ENCODE results near the gene C11orf86.

DNA sequence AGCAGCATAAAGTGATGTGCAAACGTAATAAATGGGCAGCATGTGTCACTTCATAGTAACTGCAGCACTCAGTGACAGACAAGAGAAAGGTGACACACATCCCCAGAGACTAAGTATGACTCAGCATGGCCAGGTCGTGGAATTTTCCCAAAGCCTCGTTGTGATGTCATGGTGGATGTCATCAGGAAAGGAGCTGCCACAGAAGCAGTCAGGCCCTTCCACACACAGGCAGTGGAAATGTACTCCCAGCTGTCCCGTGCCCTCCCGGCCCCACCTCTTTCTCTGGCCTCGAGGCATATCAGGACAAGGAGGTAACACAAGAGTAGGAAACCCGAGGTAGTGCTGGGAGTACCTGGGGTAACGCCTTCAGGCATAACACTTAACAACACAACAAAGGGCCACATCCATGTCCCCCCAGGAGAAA is 25.0 kb upstream of the C11orf86 start:
- TF ChIP-seq CTCF (IDR thresholded peaks at IDR 0.05) (no peak), POLR2AphosphoS5 (IDR thresholded peaks at IDR 0.05) (no peak), EP300 (IDR thresholded peaks at IDR 0.05) (no peak), POLR2A (IDR thresholded peaks at IDR 0.05) (no peak)

Measured in upper lobe of left lung (tissue), 4 donors.